Stimulated activated CD4-positive, alpha-beta T cell treated with anti-CD3 and anti-CD28 coated beads, Interleukin-12 subunit alpha, Interleukin-12 subunit beta, amount 100 ng/mL, for 24 hours (primary cell): ENCODE data around the gene RAD51D.
"Not testable (repeated sequence)": the region's sequence is repeated elsewhere in the genome, so short reads cannot be mapped to it uniquely, and the experiment has no call there.

Experiments used
- DNase-seq, 2 experiments: peaks; one replicate each; pipeline ENCODE4 v3.0.0-alpha.2; 2020; ENCODE audit warnings: low read depth in 2 of 2

Gene RAD51D

DNA sequence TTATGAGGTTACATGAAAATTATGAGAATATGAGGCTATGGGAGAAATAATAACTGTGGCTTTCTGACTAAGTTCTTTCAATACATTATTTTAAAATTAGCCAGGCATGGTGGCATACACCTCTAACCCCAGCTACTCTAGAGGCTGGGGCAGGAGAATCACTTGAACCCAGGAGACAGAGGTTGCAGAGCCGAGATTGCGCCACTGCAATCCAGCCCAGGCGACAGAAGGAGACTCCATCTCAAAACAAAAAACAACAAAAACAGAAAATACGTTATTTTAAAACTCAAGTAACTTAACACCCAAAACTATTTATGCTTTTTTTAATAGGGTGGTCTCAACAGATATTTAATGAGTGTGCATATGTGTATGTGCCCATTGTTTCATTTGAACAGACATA is 53.8 kb downstream of the RAD51D start:
- no peak for DNase-seq

DNA sequence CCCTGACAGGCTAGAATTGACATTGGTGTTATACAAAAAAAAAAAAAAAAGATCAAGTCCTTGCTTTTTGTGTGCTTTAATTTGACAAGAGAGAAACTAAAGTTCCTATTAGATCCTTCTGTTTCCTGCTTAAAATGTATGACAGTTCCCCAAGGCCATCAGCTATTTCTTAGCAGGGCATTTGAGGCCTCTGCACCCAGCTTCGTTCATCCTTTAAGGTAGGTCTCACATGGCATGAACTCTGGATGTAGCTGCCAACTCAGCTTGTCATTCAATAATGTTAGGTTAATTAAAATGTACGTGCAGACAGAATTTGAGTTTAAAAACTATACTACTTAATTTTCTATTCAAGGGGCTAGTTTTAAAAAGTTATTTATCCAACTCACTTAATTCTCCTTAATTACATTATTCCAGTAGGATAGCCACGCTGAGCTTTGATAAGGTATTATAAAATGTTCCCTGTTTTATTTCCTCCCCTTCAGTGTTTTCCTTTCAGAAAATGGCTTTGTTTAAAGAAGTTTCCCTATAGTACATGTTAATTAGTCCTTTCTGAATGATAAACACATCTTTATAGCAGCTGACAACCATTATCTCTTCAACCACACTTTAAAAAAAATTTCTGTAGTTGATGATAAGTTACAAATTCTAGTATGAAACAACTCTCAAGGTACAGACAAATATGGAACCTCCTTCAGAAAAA is 55.0 kb downstream of the RAD51D start:
- DNase-seq = no peak

DNA sequence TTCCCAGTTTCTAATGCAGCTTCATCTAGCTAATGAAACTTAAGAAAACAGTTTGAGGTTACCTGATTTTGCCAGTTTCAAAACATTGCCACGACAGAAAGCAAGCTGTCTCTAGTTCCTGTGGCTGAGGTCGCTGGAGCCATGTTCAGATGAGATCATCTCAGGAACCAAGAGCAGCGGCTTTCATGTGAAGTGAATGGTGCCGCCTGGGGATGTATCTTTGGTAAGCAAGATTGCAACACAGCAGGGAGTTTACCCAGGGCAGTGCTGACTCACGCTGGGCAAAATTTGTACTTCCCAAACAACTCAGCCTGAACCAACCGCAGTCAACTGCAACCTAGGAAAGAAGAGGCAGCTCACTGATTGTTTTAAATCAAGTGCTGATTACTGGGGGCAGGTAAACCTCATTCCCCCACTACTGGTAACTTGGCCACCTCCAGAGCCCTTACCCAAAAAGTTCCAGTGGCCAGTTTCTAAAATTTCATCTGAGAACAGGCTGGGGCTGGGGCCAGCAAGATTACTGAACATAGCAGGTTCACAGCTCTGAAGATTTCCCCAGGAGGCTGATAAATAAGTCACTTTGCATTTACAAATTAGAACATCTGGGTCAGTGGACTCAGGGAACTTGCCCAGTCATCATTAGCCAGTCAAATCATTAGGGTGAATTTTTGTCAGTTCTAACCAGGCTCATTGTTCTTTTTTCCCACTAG is 56.0 kb downstream of the RAD51D start, which contains the start of gene RFFL:
TSS of gene RFFL (minus strand) at position 194 of the 710 bp plus-strand sequence. CDS start 37,154 bp downstream, outside the sequence.
- peak; percentile 74 to 79 for DNase-seq

DNA sequence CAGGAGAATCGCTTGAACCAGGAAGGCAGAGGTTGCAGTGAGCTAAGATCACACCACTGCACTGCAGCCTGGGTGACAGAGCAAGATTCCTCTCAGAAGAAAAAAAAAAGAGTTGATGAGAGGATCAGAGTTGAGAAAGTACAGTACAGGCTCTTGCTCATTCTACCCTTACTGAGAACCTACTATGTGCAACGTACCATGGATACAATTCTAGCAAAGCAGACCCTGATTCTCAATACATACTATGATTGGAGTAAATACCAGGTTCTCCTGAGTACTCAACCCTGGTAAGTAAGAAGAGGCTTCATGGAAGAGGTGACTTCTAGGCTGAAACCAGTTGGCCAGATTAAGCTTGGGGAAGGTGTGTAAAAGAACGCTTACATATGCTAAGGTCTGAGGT is 57.4 kb downstream of the RAD51D start:
- DNase-seq = no peak

DNA sequence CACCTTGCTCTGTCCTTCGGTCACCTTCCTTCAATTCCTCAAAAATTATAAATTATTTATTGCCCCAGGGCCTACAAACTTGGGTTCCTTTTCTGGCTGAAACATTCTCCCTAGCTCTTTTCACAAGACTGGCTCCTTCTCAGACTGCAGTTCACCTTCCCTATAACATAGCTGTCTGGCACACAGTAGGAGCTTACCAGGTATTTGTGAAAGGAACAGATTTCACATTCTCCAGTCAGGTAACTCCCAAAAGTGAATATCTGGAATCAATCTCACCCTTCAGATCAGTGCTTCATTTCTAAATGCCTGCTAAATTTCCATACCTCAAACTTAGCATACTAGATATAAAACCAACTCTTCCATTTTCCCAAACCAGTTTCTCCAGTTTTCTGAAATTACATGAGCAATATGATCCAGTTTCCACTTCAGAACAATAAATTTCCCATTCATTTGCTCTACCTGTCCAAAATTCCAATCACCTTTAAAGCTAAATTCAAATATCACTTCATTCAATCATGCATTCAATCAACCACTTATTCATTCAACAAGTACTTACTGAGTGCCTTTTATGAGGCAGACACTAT is 62.2 kb downstream of the RAD51D start:
- DNase-seq = no peak

DNA sequence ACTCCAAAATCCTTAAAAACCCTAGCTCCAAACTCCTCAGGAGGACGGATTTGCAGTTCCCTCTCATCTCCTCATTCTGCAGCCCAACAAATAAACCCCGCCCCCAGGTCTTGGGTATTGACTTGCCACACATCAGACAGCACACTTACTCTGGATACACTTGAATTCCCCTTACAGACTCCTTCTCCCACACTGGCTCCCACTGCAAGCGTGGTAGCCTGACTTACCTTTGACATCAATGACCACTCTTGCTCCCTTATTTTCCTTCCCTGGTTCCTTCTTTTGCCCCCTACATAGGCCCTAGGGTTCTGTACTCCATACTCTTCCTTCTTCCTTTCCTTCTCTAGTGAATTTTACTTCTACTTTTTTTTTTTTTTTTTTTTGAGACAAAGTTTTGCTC is 63.6 kb downstream of the RAD51D start:
- no peak for DNase-seq

DNA sequence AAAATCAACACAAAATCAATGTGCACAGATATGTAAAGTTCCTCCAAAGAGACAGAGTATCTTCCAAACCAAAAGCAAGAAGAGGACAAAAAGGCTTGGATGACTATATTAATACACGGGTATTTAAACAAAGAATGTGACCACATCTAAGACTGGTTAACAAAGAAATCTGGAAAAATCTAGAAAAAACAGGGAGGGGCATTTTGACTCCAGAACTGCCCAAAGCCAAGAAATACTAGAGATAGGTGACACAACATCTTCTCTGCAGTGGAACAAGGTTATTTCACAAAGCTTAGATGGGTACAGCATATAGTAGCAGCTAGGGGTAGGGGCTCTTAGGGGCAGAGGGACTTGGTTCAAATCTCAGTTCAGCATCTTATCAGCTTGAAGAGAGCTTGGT is 66.5 kb downstream of the RAD51D start:
- no peak for DNase-seq

DNA sequence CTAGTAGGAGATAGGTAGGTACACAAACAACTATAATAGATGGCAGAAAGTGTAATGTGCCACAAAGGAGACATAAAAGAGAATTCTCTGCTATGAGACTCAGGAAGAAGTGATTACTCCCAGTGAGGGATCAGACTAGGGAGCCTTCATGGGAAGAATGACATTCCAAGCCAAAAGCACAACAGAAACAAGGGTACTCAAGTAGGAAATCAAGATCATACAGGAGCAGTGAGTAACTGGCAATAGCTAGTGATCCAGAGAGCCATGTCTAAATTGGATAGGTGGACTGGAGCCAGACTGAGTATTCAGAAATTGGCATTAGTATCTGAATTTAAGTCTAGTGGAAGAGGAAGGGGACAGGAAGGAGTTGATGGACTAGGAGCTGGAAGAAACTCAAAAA is 66.9 kb downstream of the RAD51D start:
- DNase-seq = no peak

DNA sequence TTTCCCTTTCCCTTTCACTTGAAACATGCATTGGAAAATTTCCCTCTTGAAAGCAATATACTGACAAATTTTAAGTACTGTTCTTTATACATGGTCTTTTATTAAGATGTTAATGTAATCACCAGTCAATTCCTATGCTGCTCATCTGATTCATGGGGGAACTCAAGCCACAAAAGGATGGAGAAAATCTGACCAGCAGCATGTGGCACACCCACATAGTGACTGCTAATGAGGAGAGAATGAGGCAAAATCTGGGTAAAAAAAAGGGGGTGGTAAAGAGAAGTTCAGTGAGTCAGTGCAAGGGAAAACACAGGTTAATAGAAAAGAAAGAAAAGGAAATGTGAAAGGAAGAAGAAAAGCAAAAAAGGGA is 67.4 kb downstream of the RAD51D start:
- no peak for DNase-seq

DNA sequence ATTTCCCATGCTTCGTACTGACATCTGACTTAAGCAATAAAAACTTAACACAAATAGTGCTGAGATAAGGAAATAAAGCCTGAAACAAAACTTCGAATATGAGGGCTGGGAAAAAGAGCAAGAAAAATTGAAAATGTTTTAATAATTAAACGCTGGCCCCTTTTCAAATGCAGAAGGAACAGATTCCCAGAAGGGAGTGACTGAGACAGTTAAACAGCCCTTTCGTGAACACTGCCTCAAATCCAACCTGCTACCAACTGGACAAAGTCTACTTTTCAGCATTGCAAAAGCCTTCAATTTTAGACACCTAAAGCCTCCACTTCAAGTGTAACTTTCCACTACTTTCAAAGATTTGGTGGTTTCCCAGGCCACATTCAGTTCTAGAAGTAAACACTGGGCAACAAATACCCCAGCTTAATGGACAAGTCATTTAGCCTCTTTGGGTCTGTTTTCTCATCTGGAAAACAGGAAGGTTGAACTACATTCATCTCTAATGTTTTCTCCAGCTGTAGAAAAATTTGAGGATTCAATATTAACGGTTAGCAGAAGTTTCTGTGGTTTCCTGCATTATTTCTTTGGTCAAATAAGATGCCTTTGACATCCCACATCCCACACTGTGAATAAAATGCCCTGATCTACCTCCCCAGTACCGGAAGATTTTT is 68.0 kb downstream of the RAD51D start:
- DNase-seq = no peak

DNA sequence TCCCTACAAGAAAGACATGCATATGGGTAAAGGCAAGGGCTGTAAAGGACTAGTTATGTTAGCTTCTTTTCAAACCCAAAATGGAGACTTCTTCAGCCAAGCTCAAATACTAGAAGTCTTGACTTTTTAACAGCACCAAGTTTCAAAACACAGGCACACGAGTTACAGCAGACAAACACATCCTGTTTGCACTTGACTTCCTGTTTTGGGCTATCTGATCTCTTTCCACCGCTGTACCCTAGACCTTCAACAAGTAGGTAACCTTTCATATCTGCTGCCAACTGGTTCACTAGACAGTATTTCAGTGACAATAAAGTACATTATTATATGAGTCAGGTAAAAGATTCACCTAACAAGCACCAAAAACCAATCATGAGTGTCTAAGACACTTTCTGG is 68.5 kb downstream of the RAD51D start:
- no peak for DNase-seq

DNA sequence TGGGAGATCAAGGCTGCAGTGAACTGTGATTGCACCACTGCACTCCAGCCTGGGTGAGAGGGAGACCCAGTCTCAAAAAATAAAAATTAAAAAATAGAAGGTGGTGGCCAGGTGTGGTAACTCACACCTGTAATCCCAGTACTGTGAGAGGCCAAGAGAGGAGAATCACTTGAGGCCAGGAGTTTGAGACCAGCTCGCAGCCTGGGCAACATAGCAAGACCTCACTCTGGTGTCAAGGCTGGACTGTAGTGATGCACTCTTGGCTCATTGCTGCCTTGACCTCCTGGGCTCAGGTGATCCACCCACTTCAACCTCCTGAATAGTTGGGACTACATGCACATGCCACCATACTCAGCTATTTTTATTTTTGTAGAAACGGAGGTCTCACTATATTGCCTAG is 69.5 kb downstream of the RAD51D start:
- DNase-seq = no peak

DNA sequence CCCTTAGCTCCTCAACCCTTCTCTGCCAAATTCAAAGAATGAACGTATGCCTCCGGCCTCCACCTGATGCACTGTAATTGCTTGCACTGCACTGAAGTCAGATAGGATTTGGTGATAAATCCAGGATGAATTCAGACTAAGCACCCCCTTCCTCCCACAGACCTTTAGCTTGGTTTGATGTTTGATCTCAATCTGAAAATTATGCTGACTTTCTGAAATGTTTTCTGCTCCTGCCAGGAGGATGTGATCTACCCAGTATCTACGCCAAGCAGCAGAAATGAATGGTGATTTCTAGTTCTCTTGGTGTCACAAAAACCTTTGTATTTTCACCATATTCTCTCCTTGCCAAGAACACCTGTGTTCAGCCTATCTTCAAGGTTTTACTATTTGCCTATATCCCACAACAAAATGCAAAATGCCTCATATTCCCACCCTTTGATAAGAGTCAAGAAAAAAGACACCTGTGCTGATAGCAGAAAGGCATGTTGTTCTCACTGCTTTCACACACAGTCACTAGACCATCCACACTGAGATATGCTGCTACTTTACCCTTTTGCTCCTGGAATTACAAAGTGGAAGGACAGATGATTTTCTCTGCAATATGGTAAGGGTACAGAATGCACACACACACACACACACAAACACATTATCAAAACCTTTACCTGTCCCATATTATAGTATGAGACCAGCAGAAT is 70.8 kb downstream of the RAD51D start:
- no peak for DNase-seq

DNA sequence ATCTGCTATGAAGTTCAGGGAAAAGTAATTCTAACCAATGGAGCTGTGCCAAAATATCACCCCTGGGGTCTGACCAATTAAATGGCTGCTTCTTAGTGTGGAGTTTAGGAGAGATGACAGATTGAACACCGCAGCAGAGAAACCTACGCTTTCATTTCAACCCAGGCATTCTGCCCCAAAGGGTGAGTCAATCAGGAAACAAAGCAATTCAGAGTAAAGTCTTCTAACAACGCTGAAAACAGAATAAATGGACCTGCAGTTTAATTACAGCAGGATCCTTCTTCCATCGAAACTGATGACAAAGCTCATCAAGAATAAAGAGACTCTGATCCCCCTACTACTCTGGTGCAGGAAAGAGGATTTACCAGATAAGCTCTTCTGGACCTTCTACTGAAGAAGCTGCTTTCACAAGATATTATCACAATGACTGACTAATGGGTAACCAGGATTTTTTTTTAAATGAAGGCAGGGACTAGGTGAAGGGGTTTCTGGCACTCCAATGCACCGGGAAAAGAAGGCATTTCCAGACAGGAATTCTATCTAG is 72.8 kb downstream of the RAD51D start:
- peak; percentile 26 to 35 for DNase-seq

DNA sequence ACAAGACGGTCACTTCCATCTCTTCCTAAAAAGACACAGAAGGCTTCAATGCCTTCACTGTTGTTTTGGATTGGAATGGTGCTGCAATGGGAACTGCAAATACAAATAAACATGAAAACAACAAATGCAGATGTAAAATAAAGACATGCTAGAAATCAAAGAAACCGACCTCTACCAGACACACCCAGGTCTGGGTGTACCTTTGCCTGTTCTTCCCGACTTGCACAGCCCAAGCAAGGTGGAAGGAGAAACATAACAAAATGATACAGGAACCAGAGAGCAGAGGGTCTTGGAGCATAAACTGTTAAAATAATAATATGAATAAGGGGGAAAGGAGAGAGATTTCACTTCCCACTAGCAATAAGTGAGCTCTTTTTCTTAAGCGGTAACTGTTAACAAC is 73.4 kb downstream of the RAD51D start:
- no peak for DNase-seq

DNA sequence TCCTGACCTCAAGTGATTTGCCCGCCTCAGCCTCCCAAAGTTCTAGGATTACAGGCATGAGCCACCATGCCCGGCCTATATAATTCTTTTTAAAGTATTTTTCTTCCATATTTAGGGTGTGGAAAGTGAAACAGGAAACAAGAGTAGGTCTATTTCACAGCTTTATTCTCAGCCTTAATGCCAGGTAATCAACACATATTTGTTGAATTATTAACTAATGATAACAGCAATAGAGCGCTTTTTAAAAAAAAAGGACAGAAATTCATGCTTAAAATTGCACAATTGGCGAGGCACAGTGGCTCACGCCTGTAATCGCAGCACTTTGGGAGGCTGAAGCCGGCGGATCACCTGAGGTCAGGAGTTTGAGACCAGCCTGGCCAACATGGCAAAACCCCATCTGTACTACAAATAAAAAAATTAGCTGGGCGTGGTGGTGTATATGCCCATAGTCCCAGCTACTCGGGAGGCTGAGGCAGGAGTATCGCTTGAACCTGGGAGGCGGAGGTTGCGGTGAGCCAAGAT is 74.1 kb downstream of the RAD51D start:
- not testable (repeated sequence) for DNase-seq

DNA sequence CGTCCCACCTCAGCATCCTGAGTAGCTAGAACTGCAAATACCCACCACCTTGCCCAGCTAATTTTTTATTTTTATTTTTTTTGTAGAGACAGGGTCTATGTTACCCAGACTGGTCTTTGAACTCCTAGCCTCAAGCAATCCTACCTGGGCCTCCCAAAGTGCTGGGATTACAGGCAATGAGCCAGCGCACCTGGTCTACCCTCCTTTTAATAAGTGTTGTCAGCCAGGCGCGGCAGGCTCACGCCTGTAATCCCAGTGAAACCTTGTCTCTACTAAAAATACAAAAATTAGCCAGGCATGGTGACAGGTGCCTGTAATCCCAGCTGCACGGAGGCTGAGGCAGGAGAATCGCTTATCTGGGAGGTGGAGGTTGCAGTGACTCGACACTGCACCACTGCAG is 75.5 kb downstream of the RAD51D start:
- DNase-seq = no peak
